ENCODE data around the gene CAVIN1. TPM values are rescaled to one million over a fixed set of nuclear protein-coding genes. Genes with fewer than 3 reads are reported as not detected.

CAVIN1 gene
- total RNA-seq, 4 donors from 2014 or later = 16.3 to 94.9 (median 35.9) TPM

DNA sequence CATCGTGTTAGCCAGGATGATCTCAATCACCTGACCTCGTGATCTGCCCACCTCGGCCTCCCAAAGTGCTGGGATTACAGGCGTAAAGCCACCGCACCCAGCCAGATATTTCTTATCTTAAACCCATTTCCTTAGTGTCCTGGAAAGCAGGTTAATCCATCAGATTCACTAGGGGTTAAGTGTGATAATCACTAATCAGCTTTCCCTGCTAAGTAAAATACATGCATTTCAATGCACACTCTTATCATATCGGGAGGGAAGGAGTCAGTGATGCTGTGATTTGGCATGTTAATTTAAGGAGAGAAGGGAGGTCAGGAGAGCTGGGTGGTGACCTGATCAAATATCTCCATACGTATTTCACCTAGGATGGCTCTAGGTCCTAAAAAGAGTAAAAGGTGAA lies 63.9 kb downstream of the CAVIN1 start:
- no peak overlapping the region for H3K4me3 ChIP-seq
- DNase-seq = no peak
- H3K9me3 ChIP-seq = no peaks in the 10 kb centered on the region
- H3K27me3 ChIP-seq = no peaks in the 10 kb centered on the region
- TF ChIP-seq, protein P1, sequence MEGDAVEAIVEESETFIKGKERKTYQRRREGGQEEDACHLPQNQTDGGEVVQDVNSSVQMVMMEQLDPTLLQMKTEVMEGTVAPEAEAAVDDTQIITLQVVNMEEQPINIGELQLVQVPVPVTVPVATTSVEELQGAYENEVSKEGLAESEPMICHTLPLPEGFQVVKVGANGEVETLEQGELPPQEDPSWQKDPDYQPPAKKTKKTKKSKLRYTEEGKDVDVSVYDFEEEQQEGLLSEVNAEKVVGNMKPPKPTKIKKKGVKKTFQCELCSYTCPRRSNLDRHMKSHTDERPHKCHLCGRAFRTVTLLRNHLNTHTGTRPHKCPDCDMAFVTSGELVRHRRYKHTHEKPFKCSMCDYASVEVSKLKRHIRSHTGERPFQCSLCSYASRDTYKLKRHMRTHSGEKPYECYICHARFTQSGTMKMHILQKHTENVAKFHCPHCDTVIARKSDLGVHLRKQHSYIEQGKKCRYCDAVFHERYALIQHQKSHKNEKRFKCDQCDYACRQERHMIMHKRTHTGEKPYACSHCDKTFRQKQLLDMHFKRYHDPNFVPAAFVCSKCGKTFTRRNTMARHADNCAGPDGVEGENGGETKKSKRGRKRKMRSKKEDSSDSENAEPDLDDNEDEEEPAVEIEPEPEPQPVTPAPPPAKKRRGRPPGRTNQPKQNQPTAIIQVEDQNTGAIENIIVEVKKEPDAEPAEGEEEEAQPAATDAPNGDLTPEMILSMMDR (IDR thresholded peaks at IDR 0.05) = no peak
- no peak for TF ChIP-seq POLR2A (IDR thresholded peaks at IDR 0.05)
- no peaks in the 10 kb centered on the region for H3K36me3 ChIP-seq
- H3K27ac ChIP-seq = no peak overlapping the region
- H3K4me1 ChIP-seq = peaks cover 3 to 57% (median 4%) of the 10 kb centered on the region in 4 donors

DNA sequence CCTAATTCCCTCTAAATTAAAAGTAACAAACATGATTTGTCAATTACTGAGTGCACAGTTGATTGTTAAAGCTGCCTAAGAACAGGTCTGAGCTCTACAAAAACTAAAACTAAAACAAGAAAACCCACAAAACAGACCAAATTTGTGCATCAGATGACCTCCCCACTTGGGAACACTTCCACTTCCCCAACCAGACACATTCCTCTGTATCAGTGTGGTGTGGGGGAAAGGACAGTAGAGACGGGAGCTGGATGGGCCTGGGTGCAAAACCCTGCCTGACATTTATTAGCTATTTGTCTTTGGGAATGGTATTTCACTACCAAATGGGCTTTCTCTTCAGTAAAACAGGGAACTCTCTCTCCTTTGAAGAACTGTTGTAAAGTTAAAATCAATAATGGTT lies 64.6 kb downstream of the CAVIN1 start:
- H3K27ac ChIP-seq = no peak overlapping the region

DNA sequence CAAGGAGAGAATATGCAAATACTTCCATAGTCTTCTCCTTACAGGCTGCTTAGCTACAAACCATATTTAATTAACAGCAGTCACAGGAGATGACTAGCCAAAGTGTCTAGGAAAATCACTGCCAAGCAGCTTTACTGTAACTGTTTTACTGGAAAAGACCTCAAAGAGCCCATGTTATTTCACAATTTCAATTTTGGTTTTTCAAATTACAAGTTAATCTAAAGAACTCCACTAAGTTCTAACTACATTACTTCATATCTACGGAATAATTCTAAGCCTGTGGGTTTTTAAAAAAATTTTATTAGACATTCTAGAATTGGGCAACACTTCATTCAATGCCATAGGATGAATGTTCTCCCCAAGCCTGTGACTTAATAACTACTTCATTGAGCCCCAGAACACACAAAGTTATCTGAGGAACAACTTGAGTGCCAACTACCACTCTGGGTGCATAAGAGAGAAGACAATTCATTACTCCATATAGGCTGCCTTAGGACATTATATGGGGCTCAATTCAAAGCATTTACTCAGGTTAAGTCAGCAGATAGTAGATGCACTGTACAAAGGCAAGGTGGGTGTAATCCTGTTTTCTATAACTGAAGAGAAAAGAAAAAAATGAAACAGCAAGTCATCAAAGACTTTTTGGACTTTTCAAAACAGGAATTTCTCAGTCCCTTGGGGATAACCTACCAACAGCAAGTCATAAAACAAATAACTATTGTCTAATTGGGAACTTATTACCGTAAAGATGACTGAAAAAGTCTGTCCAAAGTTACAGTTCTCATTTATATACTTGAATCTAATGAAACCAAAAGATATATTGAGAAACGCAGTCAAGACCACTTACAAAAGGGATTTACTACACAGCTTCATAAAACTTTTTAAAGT lies 67.9 kb downstream of the CAVIN1 start:
- Histone ChIP-seq H3K4me1 (peaks cover 0 to 21% (median 0%) of the 10 kb centered on the region in 4 donors), H3K27ac (no peak overlapping the region), H3K36me3 (no peaks in the 10 kb centered on the region), H3K9me3 (no peaks in the 10 kb centered on the region), H3K27me3 (no peaks in the 10 kb centered on the region), H3K4me3 (no peak overlapping the region)
- no peak for DNase-seq
- TF ChIP-seq, protein P1 (IDR thresholded peaks at IDR 0.05) = no peak
- TF ChIP-seq POLR2A (IDR thresholded peaks at IDR 0.05) = no peak

More for the DNA sequence above, 64.6 kb downstream of the CAVIN1 start:
- H3K27me3 ChIP-seq = no peaks in the 10 kb centered on the region
- no peak for TF ChIP-seq POLR2A (IDR thresholded peaks at IDR 0.05)
- TF ChIP-seq, protein P1 (IDR thresholded peaks at IDR 0.05) = no peak
- no peak for DNase-seq
- H3K36me3 ChIP-seq = no peaks in the 10 kb centered on the region
- H3K4me1 ChIP-seq = peaks cover 0 to 50% (median 3%) of the 10 kb centered on the region in 4 donors
- no peak overlapping the region for H3K4me3 ChIP-seq
- H3K9me3 ChIP-seq = no peaks in the 10 kb centered on the region

Small RNA genes lying within 50 kb of the gene (small RNA-seq; reads per million reads assigned to genes)
- gene RNU7-97P = 0 reads per million in 2 donors

Other genes starting within 250 kb of the CAVIN1 start
- under 1 TPM in 2 of 4 donors, not detected in 2; 0.47 to 0.80 TPM for gene KCNH4, start 242.1 kb downstream of the CAVIN1 start, total RNA-seq
- gene HCRT, start 237.8 kb downstream of the CAVIN1 start, total RNA-seq = not detected
- gene GHDC, start 228.8 kb downstream of the CAVIN1 start, total RNA-seq = 10 to 100 TPM; 13.2 to 71.4 (median 44.3) TPM
- 100 to 1,000 TPM in 1 of 4 donors, 10 to 100 TPM in 3; 36.3 to 128 (median 68.1) TPM for gene STAT5B, start 146.9 kb downstream of the CAVIN1 start, total RNA-seq
- 10 to 100 TPM; 11.2 to 80.0 (median 34.5) TPM for gene STAT5A, start 134.8 kb downstream of the CAVIN1 start, total RNA-seq
- gene STAT3, start 34.8 kb downstream of the CAVIN1 start, total RNA-seq = 100 to 1,000 TPM; 178 to 219 (median 191) TPM
- gene ATP6V0A1, start 35.6 kb upstream of the CAVIN1 start, total RNA-seq = 100 to 1,000 TPM; 121 to 251 (median 204) TPM
- gene NAGLU, start 113.0 kb upstream of the CAVIN1 start, total RNA-seq = 10 to 100 TPM; 12.4 to 79.2 (median 62.7) TPM
- gene HSD17B1, start 129.7 kb upstream of the CAVIN1 start, total RNA-seq = 1 to 10 TPM in 2 of 4 donors, under 1 TPM in 1, not detected in 1; 0.94 to 3.9 (median 1.7) TPM
- gene COASY, start 138.9 kb upstream of the CAVIN1 start, total RNA-seq = 10 to 100 TPM; 42.1 to 95.4 (median 80.2) TPM
- 100 to 1,000 TPM in 3 of 4 donors, 10 to 100 TPM in 1; 65.2 to 180 (median 133) TPM for gene MLX, start 143.8 kb upstream of the CAVIN1 start, total RNA-seq
- 1 to 10 TPM in 2 of 4 donors, not detected in 2; 1.2 to 1.5 TPM for gene PSMC3IP, start 154.5 kb upstream of the CAVIN1 start, total RNA-seq
- gene RETREG3, start 186.1 kb upstream of the CAVIN1 start, total RNA-seq = 10 to 100 TPM; 31.4 to 66.6 (median 55.8) TPM
- 10 to 100 TPM; 19.8 to 64.4 (median 37.9) TPM for gene TUBG1, start 186.4 kb upstream of the CAVIN1 start, total RNA-seq
- 10 to 100 TPM in 3 of 4 donors, 1 to 10 TPM in 1; 5.6 to 79.2 (median 16.6) TPM for gene TUBG2, start 236.0 kb upstream of the CAVIN1 start, total RNA-seq

Measured in Peyer's patch (tissue), 4 donors.